HG02840 (cell line): ENCODE results near the gene SEPTIN11.
"Not testable (repeated sequence)": the region's sequence is repeated elsewhere in the genome, so short reads cannot be mapped to it uniquely, and the experiment has no call there.

Source experiments
- ATAC-seq: cut with Tn5 transposase; IDR thresholded peaks from one replicate; pipeline ENCODE4 v1.9.1; 2021; ENCODE audit warnings: mild to moderate bottlenecking, moderate library complexity, moderate number of reproducible peaks; ENCODE audit not compliant: unreplicated experiment, low FRiP score

The SEPTIN11 gene

GRCh38 chr4:76951672-76952010 lies 2.1 kb downstream of the SEPTIN11 start:
- no peak for ATAC-seq

- ATAC-seq, result no peak
These were observed 2.5 kb downstream of the SEPTIN11 start for GRCh38 chr4:76952071-76952470.

- ATAC-seq, result no peak
These were observed 3.4 kb downstream of the SEPTIN11 start for GRCh38 chr4:76952656-76953582.

GRCh38 chr4:76953956-76954355 lies 4.4 kb downstream of the SEPTIN11 start:
- ATAC-seq, result no peak

GRCh38 chr4:76954489-76954888 lies 4.9 kb downstream of the SEPTIN11 start:
- ATAC-seq, result no peak

GRCh38 chr4:76955182-76955581 lies 5.6 kb downstream of the SEPTIN11 start:
- no peak for ATAC-seq

GRCh38 chr4:76957004-76957738 lies 7.6 kb downstream of the SEPTIN11 start:
- no peak for ATAC-seq

- no peak for ATAC-seq
These were observed 9.3 kb downstream of the SEPTIN11 start for GRCh38 chr4:76958891-76959290.

GRCh38 chr4:76960014-76960413 lies 10.5 kb downstream of the SEPTIN11 start:
- ATAC-seq, result no peak

GRCh38 chr4:76962406-76963130 lies 13.0 kb downstream of the SEPTIN11 start:
- ATAC-seq, result no peak

GRCh38 chr4:76963131-76963750 lies 13.7 kb downstream of the SEPTIN11 start:
- ATAC-seq, result no peak

GRCh38 chr4:76963927-76964326 lies 14.4 kb downstream of the SEPTIN11 start:
- ATAC-seq, result not testable (repeated sequence)

GRCh38 chr4:76964769-76965168 lies 15.2 kb downstream of the SEPTIN11 start:
- ATAC-seq, result no peak

GRCh38 chr4:76965866-76966579 lies 16.5 kb downstream of the SEPTIN11 start:
- no peak for ATAC-seq

GRCh38 chr4:76968937-76969336 lies 19.4 kb downstream of the SEPTIN11 start:
- ATAC-seq, result no peak

GRCh38 chr4:76969495-76969894 lies 19.9 kb downstream of the SEPTIN11 start:
- ATAC-seq, result no peak

- no peak for ATAC-seq
These were observed 20.5 kb downstream of the SEPTIN11 start for GRCh38 chr4:76969941-76970529.

GRCh38 chr4:76972306-76972705 lies 22.8 kb downstream of the SEPTIN11 start:
- no peak for ATAC-seq

GRCh38 chr4:76974150-76974549 lies 24.6 kb downstream of the SEPTIN11 start:
- ATAC-seq, result no peak

GRCh38 chr4:76977113-76977512 lies 27.6 kb downstream of the SEPTIN11 start:
- ATAC-seq, result no peak
